Fibroblast of skin of scalp (primary cell): Measurements from ENCODE around the gene MRPL49.
"Not testable (repeated sequence)": the region's sequence is repeated elsewhere in the genome, so short reads cannot be mapped to it uniquely, and the experiment has no call there.

ENCODE experiments used
- DNase-seq: peaks from one replicate; pipeline ENCODE4 v3.0.0-alpha.2; 2013

MRPL49 gene

DNA sequence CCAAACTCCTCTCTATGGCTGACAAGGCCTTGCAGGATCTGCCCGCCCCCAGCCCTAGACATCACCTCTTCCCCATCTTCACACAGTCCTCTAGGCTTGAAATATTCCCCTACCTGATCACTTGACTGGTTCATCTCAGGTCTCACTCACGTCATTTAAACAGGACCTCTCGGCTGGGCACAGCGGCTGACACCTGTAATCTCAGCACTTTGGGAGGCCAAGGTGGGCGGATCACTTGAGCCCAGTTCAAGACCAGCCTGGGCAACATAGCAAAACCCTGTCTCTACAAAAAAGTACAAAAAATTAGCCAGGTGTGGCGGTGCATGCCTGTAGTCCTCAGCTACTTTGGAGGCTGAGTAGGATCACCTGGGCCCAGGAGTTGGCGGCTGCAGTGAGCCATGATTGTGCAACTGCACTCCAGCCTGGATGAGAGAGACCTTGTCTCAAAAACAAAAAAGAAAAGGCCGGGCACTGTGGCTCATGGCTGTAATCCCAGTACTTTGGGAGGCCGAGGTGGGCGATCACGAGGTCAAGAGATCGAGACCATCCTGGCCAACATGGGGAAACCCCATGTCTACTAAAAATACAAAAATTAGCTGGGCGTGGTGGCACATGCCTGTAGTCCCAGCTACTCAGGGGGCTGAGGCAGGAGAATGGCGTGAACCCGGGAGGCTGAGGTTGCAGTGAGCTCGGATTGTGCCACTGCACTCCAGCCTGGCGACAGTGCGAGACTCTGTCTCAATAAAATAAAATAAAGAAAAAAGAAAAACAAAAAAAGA is 3.0 kb upstream of the MRPL49 start:
- not testable (repeated sequence) for DNase-seq

GRCh38 chr11:65119670-65119995 is 2.5 kb upstream of the MRPL49 start:
- DNase-seq, result no peak

GRCh38 chr11:65120831-65121230 is 1.3 kb upstream of the MRPL49 start:
- DNase-seq, result no peak

DNA sequence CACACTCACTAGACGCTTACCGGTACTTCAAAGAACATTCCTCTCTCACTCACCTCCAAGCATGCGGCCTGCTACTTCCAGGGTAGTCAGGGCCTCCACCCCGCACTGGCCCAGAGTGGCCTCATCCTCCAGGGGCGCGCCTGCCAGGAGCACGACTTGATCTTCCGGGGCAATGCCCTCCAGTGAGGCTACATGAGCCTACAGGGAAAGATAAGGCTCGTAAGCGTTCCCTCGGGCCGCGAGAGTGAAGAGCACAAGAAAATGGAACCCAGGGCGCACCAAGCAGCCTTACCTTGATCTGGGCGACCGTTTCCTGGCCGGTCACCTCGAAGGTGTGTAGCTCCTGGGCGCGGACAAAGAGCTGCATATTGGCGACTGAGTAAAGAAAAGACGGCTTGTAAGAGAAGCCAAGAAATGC is 665 bp upstream of the MRPL49 start:
- no peak for DNase-seq

GRCh38 chr11:65124480-65125196 is 2.5 kb downstream of the MRPL49 start:
- DNase-seq, result no peak

GRCh38 chr11:65125197-65126056 is 3.3 kb downstream of the MRPL49 start:
- no peak for DNase-seq

DNA sequence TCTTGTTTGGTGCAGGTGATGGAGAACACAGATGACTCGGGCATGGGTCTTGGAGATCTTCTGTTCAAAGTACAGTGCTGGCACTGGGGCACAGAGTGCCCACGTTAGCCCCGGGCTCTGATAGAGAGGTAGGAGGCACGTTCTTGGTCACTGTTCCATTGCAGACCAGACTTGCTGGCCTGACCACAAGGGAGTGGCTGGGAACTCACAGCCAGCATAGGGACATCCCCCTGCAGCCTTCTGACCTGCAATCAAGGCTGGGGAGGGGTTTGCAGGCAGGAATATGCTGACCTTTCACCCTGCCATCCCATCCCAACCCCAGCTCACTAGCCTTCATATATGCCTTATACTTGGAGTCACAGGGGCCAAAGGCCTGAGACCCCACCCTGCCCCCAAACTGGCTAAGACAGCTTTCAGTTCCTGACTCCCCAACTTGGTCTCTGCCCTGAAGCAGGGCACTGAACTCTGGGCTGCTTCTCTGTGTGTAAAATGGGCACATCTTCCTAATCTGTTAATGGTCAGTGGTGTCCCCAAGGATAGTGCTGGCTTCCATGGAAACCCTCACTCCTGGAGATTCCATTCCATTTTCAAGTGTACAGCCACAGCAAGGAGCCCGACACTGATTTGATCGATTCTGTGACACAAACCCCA is 4.6 kb downstream of the MRPL49 start:
- no peak for DNase-seq

DNA sequence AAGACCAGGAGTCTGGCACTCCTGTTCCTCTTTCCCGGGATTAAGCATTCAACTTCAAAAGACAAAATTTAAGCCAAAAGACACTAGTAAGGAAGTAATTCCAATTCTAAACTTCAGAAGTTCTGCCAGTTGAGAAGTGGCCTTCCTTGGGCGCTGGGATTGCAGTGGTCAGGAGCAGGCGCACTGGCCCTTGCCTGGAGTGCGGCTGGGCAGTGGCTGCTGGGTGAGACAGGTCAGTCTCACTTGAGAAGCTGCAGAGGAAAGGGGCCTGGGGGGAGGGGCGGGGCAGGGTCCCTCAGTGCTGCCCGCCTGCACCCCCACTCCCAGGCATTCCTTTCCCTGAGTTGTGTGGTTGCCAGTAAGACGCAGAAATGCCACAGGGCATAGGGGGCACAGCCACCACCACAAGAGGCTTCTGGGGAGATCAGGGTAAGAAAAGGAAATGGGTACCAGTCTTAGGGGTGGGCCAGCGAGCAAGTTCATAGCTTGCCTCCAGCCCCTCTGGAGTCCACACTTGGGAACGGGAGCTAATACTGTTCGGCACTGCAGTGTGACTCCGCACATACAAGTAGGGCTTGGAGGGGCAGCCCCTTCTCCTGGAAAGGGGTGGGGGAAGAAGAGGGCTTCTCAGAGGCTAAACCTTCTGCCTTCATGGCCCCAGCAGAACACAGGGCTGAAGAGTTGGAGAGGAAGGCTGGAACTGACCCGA is 5.5 kb downstream of the MRPL49 start:
- no peak for DNase-seq

DNA sequence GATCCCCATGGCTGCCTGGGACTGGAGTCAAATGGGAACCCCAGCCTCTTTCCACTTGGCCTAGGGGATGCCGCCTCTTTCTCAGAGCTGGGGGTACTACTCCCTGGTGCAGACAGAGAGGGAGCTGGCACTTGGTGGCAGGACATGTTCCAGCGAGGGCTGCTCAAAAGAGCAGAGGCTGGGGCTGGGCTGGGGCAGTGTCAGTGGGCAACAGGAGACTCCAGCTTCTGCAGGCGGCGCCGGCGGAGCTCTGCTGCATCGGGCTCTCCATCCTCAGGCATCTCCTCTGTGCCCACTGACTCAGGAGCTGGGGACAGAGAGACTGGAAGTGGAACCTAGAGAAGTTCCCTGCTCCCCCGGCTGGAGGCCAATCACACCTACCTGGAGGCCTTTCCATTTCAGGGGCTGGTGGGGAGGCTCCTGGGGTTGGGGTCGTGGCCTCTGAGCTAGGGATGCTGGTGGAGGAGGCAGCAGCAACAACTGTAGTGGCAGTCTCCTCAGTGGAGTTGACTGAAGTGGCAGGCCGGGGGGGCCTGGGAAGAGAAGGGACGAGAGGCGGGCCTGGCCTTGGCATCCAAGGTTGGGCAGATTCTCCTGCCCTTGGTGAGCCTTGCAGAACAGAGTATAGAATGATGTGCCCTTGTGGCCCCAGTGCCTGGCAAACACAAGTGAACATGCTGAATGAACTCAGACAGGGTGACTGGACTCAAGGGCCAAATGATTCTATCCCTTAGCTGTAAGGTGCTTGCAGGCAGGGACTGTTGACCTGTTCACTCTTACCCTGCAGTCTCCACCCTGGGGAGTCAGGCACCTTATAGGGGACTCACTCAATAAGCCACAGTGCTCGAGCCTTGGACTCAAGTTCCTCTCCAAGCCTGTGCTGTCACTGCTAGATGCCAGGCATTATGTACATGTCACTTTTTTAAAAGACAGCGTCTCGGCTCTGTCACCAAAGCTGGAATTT is 6.3 kb downstream of the MRPL49 start:
- no peak for DNase-seq

DNA sequence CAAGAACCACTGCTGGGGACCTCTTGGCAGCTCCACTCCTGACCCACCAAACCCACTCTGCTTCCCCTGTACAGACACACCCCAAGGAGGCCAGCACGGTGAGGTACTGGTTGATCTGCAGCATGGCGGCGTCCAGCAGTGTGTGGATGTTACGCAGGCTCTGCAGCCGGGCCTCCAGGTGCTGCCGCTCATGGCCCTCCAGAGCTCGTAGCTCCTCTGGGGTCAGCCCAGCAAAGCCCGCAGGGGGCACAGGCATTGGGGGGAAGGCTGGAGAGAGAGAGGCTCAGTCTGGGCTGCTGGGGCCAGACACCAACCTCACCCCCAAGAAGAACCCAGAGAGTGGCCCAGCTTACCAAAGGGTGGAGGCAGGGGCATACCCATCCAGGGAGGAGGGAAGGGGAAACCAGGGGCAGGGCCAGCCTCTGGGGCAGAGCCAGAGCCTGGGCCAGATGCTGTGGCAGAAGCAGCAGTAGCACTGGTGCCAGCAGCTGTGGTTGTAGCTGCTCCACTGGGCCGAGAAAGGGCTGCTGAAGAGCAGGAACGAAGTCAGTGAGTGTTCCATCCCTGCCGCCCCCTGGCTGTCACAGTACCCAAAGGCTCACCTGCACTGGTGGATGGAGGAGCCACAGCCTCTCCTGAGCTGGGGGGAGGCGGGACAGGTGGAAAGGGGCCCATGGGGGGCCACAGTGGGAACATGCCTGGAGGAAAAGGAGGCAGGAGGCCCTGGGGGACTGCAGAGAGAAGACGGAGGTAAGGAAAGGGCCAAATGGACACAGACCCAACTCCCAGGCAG is 7.7 kb downstream of the MRPL49 start:
- no peak for DNase-seq

- no peak for DNase-seq
Observed at GRCh38 chr11:65130631-65131416, 8.7 kb downstream of the MRPL49 start.

DNA sequence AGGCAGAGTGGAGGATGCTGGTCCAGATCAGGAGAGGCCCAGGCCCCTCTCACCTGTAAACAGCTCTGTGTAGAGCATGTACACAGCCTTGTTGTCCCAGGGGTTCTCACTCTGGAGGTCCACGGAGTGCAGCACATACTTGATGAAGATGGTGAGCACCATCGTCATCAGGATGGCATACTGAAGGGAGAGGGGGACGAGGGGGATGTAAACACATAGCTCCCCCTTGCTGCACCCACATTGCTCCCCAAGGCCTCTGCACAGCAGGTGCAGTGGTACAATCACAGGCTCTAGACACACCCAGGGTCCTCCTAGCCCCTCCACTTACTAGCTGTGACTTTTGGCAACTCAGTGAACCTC is 9.3 kb downstream of the MRPL49 start:
- no peak for DNase-seq

DNA sequence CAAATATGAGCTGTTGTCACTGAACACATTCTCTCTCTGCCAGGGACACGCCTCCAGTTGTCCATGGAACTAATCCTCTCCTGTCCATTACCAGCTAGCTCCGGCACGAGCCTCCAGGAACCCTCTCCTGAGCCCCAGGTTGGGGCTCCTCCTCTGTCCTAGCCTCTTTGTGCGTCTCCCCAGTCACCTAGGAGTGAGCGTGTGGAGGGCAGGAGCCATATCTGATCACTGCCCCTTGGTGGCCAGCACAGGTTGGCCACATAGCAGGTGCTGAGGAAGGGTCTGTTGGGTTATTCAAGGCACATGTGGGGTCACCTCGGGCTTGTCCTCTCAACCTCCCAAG is 9.7 kb downstream of the MRPL49 start:
- DNase-seq, result no peak

GRCh38 chr11:65132238-65132987 is 10.3 kb downstream of the MRPL49 start:
- DNase-seq, result no peak

GRCh38 chr11:65132988-65133700 is 11.0 kb downstream of the MRPL49 start:
- no peak for DNase-seq

- DNase-seq, result no peak
Observed at GRCh38 chr11:65133724-65134123, 11.6 kb downstream of the MRPL49 start.

GRCh38 chr11:65134240-65134951 is 12.3 kb downstream of the MRPL49 start, which contains the start of gene SYVN1:
SYVN1 (minus strand) TSS chr11:65134519; CDS start chr11:65133601, 918 bp downstream.
- peak; percentile 91 for DNase-seq
